Measurements from ENCODE around the gene PLEKHA5.

The PLEKHA5 gene

GRCh38 chr12:19158923-19159322, 29.4 kb downstream of the PLEKHA5 start:
- Histone ChIP-seq H3K27me3 (ENCODE audit: insufficient read depth, low read depth, severe bottlenecking) (no peaks in the 10 kb centered on the region), H3K4me3 (ENCODE audit: low read depth, low read length) (no peak overlapping the region), H3K36me3 (no peaks in the 10 kb centered on the region), H3K9me3 (ENCODE audit: severe bottlenecking) (no peaks in the 10 kb centered on the region), H3K27ac (no peak overlapping the region)
- no peak for TF ChIP-seq CTCF (IDR thresholded peaks at IDR 0.05; ENCODE audit: low read depth, low read length)
- DNase-seq = no peak

- no peak for TF ChIP-seq CTCF (IDR thresholded peaks at IDR 0.05; ENCODE audit: low read depth, low read length)
- no peak for DNase-seq
Measured at GRCh38 chr12:19161216-19161615, 31.7 kb downstream of the PLEKHA5 start.

GRCh38 chr12:19165451-19165850, 35.9 kb downstream of the PLEKHA5 start:
- H3K27ac ChIP-seq = no peak overlapping the region
- TF ChIP-seq CTCF (IDR thresholded peaks at IDR 0.05; ENCODE audit: low read depth, low read length) = no peak
- DNase-seq = no peak
- no peaks in the 10 kb centered on the region for H3K27me3 ChIP-seq (ENCODE audit: insufficient read depth, low read depth, severe bottlenecking)
- no peak overlapping the region for H3K4me3 ChIP-seq (ENCODE audit: low read depth, low read length)
- H3K9me3 ChIP-seq (ENCODE audit: severe bottlenecking) = no peaks in the 10 kb centered on the region
- no peaks in the 10 kb centered on the region for H3K36me3 ChIP-seq

More at GRCh38 chr12:19161216-19161615, 31.7 kb downstream of the PLEKHA5 start:
- Histone ChIP-seq H3K27ac (no peak overlapping the region), H3K27me3 (ENCODE audit: insufficient read depth, low read depth, severe bottlenecking) (no peaks in the 10 kb centered on the region), H3K9me3 (ENCODE audit: severe bottlenecking) (no peaks in the 10 kb centered on the region), H3K36me3 (no peaks in the 10 kb centered on the region), H3K4me3 (ENCODE audit: low read depth, low read length) (no peak overlapping the region)

- no peak overlapping the region for H3K27ac ChIP-seq
- no peak for DNase-seq
- H3K27me3 ChIP-seq (ENCODE audit: insufficient read depth, low read depth, severe bottlenecking) = no peaks in the 10 kb centered on the region
- no peaks in the 10 kb centered on the region for H3K36me3 ChIP-seq
- no peak overlapping the region for H3K4me3 ChIP-seq (ENCODE audit: low read depth, low read length)
- no peak for TF ChIP-seq CTCF (IDR thresholded peaks at IDR 0.05; ENCODE audit: low read depth, low read length)
- H3K9me3 ChIP-seq (ENCODE audit: severe bottlenecking) = no peaks in the 10 kb centered on the region
Measured at GRCh38 chr12:19166387-19166786, 36.9 kb downstream of the PLEKHA5 start.

GRCh38 chr12:19166956-19167355, 37.4 kb downstream of the PLEKHA5 start:
- Histone ChIP-seq H3K4me3 (ENCODE audit: low read depth, low read length) (no peak overlapping the region), H3K36me3 (no peaks in the 10 kb centered on the region), H3K9me3 (ENCODE audit: severe bottlenecking) (no peaks in the 10 kb centered on the region), H3K27me3 (ENCODE audit: insufficient read depth, low read depth, severe bottlenecking) (no peaks in the 10 kb centered on the region), H3K27ac (no peak overlapping the region)
- DNase-seq = no peak
- TF ChIP-seq CTCF (IDR thresholded peaks at IDR 0.05; ENCODE audit: low read depth, low read length) = no peak

GRCh38 chr12:19167708-19168107, 38.2 kb downstream of the PLEKHA5 start:
- no peak for DNase-seq
- TF ChIP-seq CTCF (IDR thresholded peaks at IDR 0.05; ENCODE audit: low read depth, low read length) = no peak
- no peaks in the 10 kb centered on the region for H3K27me3 ChIP-seq (ENCODE audit: insufficient read depth, low read depth, severe bottlenecking)
- no peaks in the 10 kb centered on the region for H3K9me3 ChIP-seq (ENCODE audit: severe bottlenecking)
- no peak overlapping the region for H3K4me3 ChIP-seq (ENCODE audit: low read depth, low read length)
- no peaks in the 10 kb centered on the region for H3K36me3 ChIP-seq
- H3K27ac ChIP-seq = no peak overlapping the region
